Lower leg skin (tissue), 4 donors: ENCODE measurements around the gene TMEM212. TPM values are rescaled to one million over a fixed set of nuclear protein-coding genes. Genes with fewer than 3 reads are reported as not detected.

Experiments used
- DNase-seq, 2 donors: peaks; one replicate each; pipeline ENCODE4 v3.0.0-alpha.2; 2019; ENCODE audit warnings: low spot score in 2 of 2
- H3K4me3 ChIP-seq: fragments of 200-600 bp; sonication (generic); 2 replicates; pipeline ENCODE4 v1.5.1; 2017; ENCODE audit warnings: mild to moderate bottlenecking, low read depth; ENCODE audit not compliant: poor library complexity, severe bottlenecking
- CTCF ChIP-seq, 3 donors: fragments of 450-650 bp; IDR thresholded peaks; one replicate each; pipeline ENCODE4 v1.5.1; 2016; ENCODE audit warnings: antibody characterized with exemption in 3 of 3, mild to moderate bottlenecking in 3 of 3, moderate library complexity in 2 of 3
- POLR2A ChIP-seq, 2 donors: fragments of 450-650 bp; IDR thresholded peaks; one replicate each; pipeline ENCODE4 v1.6.1; 2016 to 2017; ENCODE audit warnings: antibody characterized with exemption in 2 of 2, mild to moderate bottlenecking in 1 of 2, moderate library complexity in 1 of 2
- WGBS, 2 donors: methylation state at CpG; one replicate each; pipeline ENCODE4 v1.1.5; 2018; 5-methylcytosine and 5-hydroxymethylcytosine counted together
- intact Hi-C: fragments of 100-400 bp; cut with DNase I; formaldehyde crosslinking; loops from one replicate; pipeline ENCODE4 v1.15.0; 2023; ENCODE audit warnings: low total_unique reads
- total RNA-seq, 4 donors: library from RNA; depleted of rRNA; stranded (reverse); fragments of >200 nt; gene quantifications; one replicate each; pipeline ENCODE4 v1.1.0, GENCODE V29; 2016

Gene TMEM212
- total RNA-seq, 4 donors from 2014 or later: not detected

- H3K4me3 ChIP-seq: no peak overlapping the region
- no peak for DNase-seq
- WGBS, 2 donors: 71 to 85% methylated on average over 5 of the region's 5 CpGs
- TF ChIP-seq CTCF (IDR thresholded peaks at IDR 0.05) (no peak), POLR2A (IDR thresholded peaks at IDR 0.05) (no peak)
- intact Hi-C loops: no loop called here
These were observed 14.0 kb upstream of the TMEM212 start for GRCh38 chr3:171828902-171829770.

GRCh38 chr3:171829841-171830517 lies 13.2 kb upstream of the TMEM212 start:
- peak in 1 of 2 donors; percentile 90 for DNase-seq
- H3K4me3 ChIP-seq: no peak overlapping the region
- intact Hi-C loops: loop anchor here (10.0 kb wide), 1 partner anchor 175 kb away; no protein-coding TSS in a partner anchor
- WGBS, 2 donors: 13 to 19% methylated on average over 6 of the region's 6 CpGs
- TF ChIP-seq CTCF (IDR thresholded peaks at IDR 0.05) (no peak), POLR2A (IDR thresholded peaks at IDR 0.05) (no peak)

GRCh38 chr3:171830518-171830875 lies 12.7 kb upstream of the TMEM212 start:
- intact Hi-C loops: loop anchor here (10.0 kb wide), 1 partner anchor 176 kb away; no protein-coding TSS in a partner anchor
- DNase-seq: no peak
- no peak for TF ChIP-seq POLR2A (IDR thresholded peaks at IDR 0.05)
- no peak overlapping the region for H3K4me3 ChIP-seq

GRCh38 chr3:171831936-171832335 lies 11.2 kb upstream of the TMEM212 start:
- DNase-seq: no peak
- intact Hi-C loops: loop anchor here (10.0 kb wide), 1 partner anchor 177 kb away; no protein-coding TSS in a partner anchor
- TF ChIP-seq CTCF (IDR thresholded peaks at IDR 0.05): no peak
- 44 to 64% methylated on average over 3 of the region's 3 CpGs for WGBS, 2 donors
- H3K4me3 ChIP-seq: no peak overlapping the region

- DNase-seq: no peak
- WGBS, 2 donors: 48% methylated on average over 5 of the region's 5 CpGs
- no peak overlapping the region for H3K4me3 ChIP-seq
- TF ChIP-seq CTCF (IDR thresholded peaks at IDR 0.05): no peak
- TF ChIP-seq POLR2A (IDR thresholded peaks at IDR 0.05): no peak
- intact Hi-C loops: loop anchor here (10.0 kb wide), 1 partner anchor 178 kb away; no protein-coding TSS in a partner anchor
These were observed 10.2 kb upstream of the TMEM212 start for GRCh38 chr3:171832989-171833388.

- no peak overlapping the region for H3K4me3 ChIP-seq
- 43 to 54% methylated on average over 3 of the region's 3 CpGs for WGBS, 2 donors
- intact Hi-C loops: loop anchor here (10.0 kb wide), 1 partner anchor 179 kb away; no protein-coding TSS in a partner anchor
- TF ChIP-seq POLR2A (IDR thresholded peaks at IDR 0.05): no peak
- TF ChIP-seq CTCF (IDR thresholded peaks at IDR 0.05): no peak
- DNase-seq: no peak
These were observed 9.2 kb upstream of the TMEM212 start for GRCh38 chr3:171833789-171834460.
